ENCODE measurements around the gene ZNF662. TPM values are rescaled to one million over a fixed set of nuclear protein-coding genes. Genes with fewer than 3 reads are reported as not detected.
A peak's percentile ranks its signal among the peaks of the same experiment; 100 is the strongest.
"Not testable (repeated sequence)": the region's sequence is repeated elsewhere in the genome, so short reads cannot be mapped to it uniquely, and the experiment has no call there.

The ZNF662 gene
- total and polyA plus RNA-seq, 3 donors from 2014 or later: 11.2 to 23.5 (median 19.2) TPM

- Histone ChIP-seq H3K4me3 (no peak overlapping the region), H3K9me3 (no peaks in the 10 kb centered on the region), H3K27me3 (no peaks in the 10 kb centered on the region), H3K27ac (no peak overlapping the region), H3K4me1 (peaks cover 2% of the 10 kb centered on the region), H3K36me3 (ENCODE audit: low read depth, missing control alignments) (no peaks in the 10 kb centered on the region)
- WGBS, 2 donors: 84 to 89% methylated on average over 7 of the region's 7 CpGs
- no peak for DNase-seq
- intact Hi-C loops (cut with DNase I; ENCODE audit: low total_unique reads): no loop called here
- TF ChIP-seq POLR2A (IDR thresholded peaks at IDR 0.05) (no peak), CTCF (IDR thresholded peaks at IDR 0.05) (no peak)
These were observed 28.8 kb upstream of the ZNF662 start for GRCh38 chr3:42876940-42877720.

DNA sequence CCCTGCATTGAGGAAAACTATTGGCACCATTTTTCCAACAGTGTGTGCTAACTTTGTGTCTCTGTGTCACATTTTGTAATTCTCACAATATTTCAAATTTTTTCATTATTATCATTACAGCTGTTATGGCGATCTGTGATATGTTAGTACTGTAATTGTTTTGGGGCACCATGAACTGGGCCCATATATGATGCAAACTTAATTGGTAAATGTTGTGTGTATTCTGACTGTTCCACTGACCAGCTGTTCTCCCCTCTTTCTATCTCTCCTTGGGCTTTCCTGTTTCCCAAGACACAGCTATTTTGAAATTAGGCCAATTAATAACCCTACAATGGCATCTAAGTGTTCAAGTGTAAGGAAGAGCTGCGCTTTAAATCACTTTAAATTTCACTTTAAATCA lies 28.1 kb upstream of the ZNF662 start:
- Histone ChIP-seq H3K9me3 (no peaks in the 10 kb centered on the region), H3K27ac (no peak overlapping the region), H3K36me3 (ENCODE audit: low read depth, missing control alignments) (no peaks in the 10 kb centered on the region), H3K4me1 (no peaks in the 10 kb centered on the region), H3K4me3 (no peak overlapping the region), H3K27me3 (no peaks in the 10 kb centered on the region)
- intact Hi-C loops (cut with DNase I; ENCODE audit: low total_unique reads): no loop called here
- DNase-seq: no peak
- TF ChIP-seq POLR2A (IDR thresholded peaks at IDR 0.05): no peak
- no peak for TF ChIP-seq CTCF (IDR thresholded peaks at IDR 0.05)
- 77 to 84% methylated on average over 2 of the region's 2 CpGs for WGBS, 2 donors

GRCh38 chr3:42880183-42880582 lies 25.8 kb upstream of the ZNF662 start:
- Histone ChIP-seq H3K27ac (no peak overlapping the region), H3K36me3 (ENCODE audit: low read depth, missing control alignments) (no peaks in the 10 kb centered on the region), H3K27me3 (no peaks in the 10 kb centered on the region), H3K4me3 (peak overlapping the region; percentile 61 to 65), H3K9me3 (no peaks in the 10 kb centered on the region), H3K4me1 (no peaks in the 10 kb centered on the region)
- 55 to 71% methylated on average over 9 of the region's 9 CpGs for WGBS, 2 donors
- intact Hi-C loops (cut with DNase I; ENCODE audit: low total_unique reads): loop anchor here (10.0 kb wide), 2 partner anchors 45 to 105 kb away; partner anchors contain the start of gene CCDC13
- TF ChIP-seq CTCF (IDR thresholded peaks at IDR 0.05) (no peak), POLR2A (IDR thresholded peaks at IDR 0.05) (no peak)
- no peak for DNase-seq

DNA sequence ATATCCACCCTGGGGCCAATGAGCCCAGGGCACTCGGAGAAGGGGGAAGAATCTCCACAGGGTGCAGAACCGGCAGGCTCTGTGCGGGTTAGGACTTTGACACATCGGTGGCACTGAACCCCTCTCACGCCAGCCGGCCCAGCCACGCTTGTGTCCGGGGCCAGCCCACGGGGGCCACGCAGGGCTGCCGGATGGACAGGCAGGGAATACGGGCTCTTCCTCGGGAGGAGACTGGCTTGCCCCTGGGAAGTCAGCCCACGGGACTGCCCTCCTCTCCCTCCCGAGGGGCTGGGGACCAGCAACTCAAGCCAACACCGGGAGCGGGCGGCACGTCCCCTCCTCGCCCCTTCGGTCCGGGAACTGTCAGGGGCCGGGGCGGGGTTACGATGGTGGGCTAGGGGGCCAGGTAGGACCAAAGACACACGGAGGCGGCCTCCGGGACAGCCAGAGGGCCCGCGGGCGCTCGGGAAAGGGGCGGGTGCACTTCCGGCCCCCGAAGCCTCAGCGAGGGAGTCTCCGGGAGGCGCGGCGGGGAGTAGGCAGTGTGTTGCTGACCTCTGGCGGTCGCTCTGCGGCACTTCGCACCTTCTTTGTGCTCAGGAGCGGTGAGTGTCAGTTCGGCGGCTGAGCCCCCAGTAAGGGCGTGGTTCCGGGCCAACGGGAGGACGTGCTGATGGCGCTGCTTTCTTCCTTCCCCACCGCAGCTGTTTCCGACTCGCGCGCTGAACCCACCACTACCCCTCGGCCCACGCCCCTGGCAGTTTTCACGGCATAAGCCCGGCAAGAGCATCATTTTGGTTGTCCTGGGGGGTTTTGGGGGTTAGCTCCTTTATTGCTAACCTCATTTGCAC lies 25.1 kb upstream of the ZNF662 start:
- H3K27me3 ChIP-seq: no peaks in the 10 kb centered on the region
- no peaks in the 10 kb centered on the region for H3K36me3 ChIP-seq (ENCODE audit: low read depth, missing control alignments)
- WGBS, 2 donors: 1 to 6% methylated on average over 5 to 29 of the region's 61 CpGs
- H3K27ac ChIP-seq: peak overlapping the region in 1 of 2 donors; percentile 70
- H3K4me3 ChIP-seq: peak overlapping the region; percentile 61 to 65
- TF ChIP-seq POLR2A (IDR thresholded peaks at IDR 0.05) (no peak), CTCF (IDR thresholded peaks at IDR 0.05) (peak; percentile 86 to 93 (median 86))
- peak; percentile 90 for DNase-seq
- no peaks in the 10 kb centered on the region for H3K4me1 ChIP-seq
- intact Hi-C loops (cut with DNase I; ENCODE audit: low total_unique reads): loop anchor here (10.0 kb wide), 2 partner anchors 46 to 106 kb away; partner anchors contain the start of gene CCDC13
- no peaks in the 10 kb centered on the region for H3K9me3 ChIP-seq

DNA sequence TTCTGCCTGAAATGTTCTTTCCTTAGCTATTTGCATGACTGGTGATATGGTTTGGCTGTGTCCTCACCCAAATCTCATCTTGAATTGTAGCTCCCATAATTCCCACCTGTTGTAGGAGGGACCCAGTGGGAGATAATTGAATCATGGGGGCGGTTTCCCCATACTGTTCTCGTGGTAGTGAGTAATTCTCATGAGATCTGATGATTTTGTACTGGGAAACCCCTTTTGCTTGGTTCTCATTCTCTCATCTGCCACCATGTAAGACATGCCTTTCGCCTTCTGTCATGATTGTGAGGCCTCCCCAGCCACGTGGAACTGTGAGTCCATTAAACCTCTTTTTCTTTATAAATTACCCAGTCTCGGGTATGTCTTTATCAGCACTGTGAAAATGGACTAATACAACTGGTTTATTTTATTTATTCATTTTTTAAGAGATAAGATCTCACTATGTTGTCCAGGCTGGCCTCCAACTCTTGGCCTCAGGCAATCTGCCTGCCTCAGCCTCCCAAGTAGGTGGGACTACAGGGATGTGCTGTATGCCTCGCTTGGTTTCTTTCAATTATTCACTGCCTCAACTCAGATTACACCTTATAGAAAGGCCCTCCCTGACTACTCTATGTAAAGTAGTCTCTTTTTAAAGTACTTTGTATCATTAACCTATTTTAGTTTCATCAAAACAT lies 22.6 kb upstream of the ZNF662 start:
- not testable (repeated sequence) for H3K36me3 ChIP-seq (ENCODE audit: low read depth, missing control alignments); DNase-seq; H3K27me3 ChIP-seq; H3K27ac ChIP-seq; H3K4me3 ChIP-seq; H3K9me3 ChIP-seq; H3K4me1 ChIP-seq
- intact Hi-C loops (cut with DNase I; ENCODE audit: low total_unique reads): loop anchor here (10.0 kb wide), 2 partner anchors 49 to 109 kb away; partner anchors contain the start of gene CCDC13
- WGBS, 2 donors: 87 to 89% methylated on average over 6 of the region's 6 CpGs

Data from testis (tissue), 3 donors.